HepG2 (cell line): ENCODE results near the gene MIPEP. TPM values are rescaled to one million over a fixed set of nuclear protein-coding genes. Genes with fewer than 3 reads are reported as not detected.

Source experiments
- ATAC-seq: fragments of 200-7000 bp; cut with Tn5 transposase; 3 replicates; pipeline ENCODE4 v1.9.1; 2020; ENCODE audit warnings: mild to moderate bottlenecking, moderate library complexity
- BruUV-seq: library from RNA; stranded (reverse); fragments of 400-500 nt; replicated peaks from 2 replicates; lab custom pipeline; 2021; lab: Mats Ljungman, UMichigan
- CTCF ChIA-PET: fragments of 300-600 bp; formaldehyde crosslinking; extraction: SDS; loops from one replicate; lab custom pipeline; 2021; ENCODE audit warnings: low total read pairs, inconsistent platforms, low intra/inter-chr PET ratio; lab: Yijun Ruan, JAX
- POLR2A ChIA-PET: fragments of 350-600 bp; sonication (Branson Sonifier 250); formaldehyde crosslinking; loops from one replicate; lab custom pipeline; 2020; ENCODE audit warnings: antibody characterized with exemption, inconsistent platforms; lab: Yijun Ruan, JAX
- DNase-seq: peaks from one replicate; pipeline ENCODE4 v3.0.0-alpha.2; 2015; ENCODE audit warnings: low spot score
- FAIRE-seq: peaks from 3 replicates; lab custom pipeline; 2011; peaks lifted over from hg19 to GRCh38; lab: Jason Lieb, UNC
- H2AFZ ChIP-seq: one replicate; pipeline ENCODE4 v1.6.1; 2011; ENCODE audit warnings: low read length, inconsistent platforms
- H3K27ac ChIP-seq: fragments of 300-600 bp; 3 replicates; pipeline ENCODE4 v1.8.0; 2011; ENCODE audit warnings: mixed run types, mild to moderate bottlenecking, mixed read lengths, low read length, inconsistent platforms; ENCODE audit not compliant: insufficient read depth; ENCODE audit errors: extremely low read length
- H3K27me3 ChIP-seq, 2 experiments: fragments of 200-600 bp in 1 of 2; 2 replicates in 1 of 2; 3 replicates in 1 of 2; pipeline versions ENCODE4 v1.6.0 to v1.8.0; 2011; ENCODE audit warnings: low read length in 2 of 2, mild to moderate bottlenecking in 2 of 2, moderate library complexity in 2 of 2, inconsistent platforms in 1 of 2; ENCODE audit not compliant: insufficient read depth in 2 of 2, control insufficient read depth in 1 of 2
- H3K36me3 ChIP-seq, 2 experiments: fragments of 200-600 bp in 1 of 2; replicated peaks in 1 of 2; 2 replicates in 1 of 2; 3 replicates in 1 of 2; pipeline versions ENCODE4 v1.5.1 to v1.8.0; 2011; ENCODE audit warnings: low read length in 2 of 2, inconsistent platforms in 1 of 2; ENCODE audit not compliant: insufficient read depth in 2 of 2, control insufficient read depth in 1 of 2
- H3K4me1 ChIP-seq: 2 replicates; pipeline ENCODE4 v1.5.1; 2012; ENCODE audit warnings: low read length, inconsistent platforms; ENCODE audit not compliant: insufficient read depth
- H3K4me2 ChIP-seq: 2 replicates; pipeline ENCODE4 v1.6.0; 2011; ENCODE audit warnings: low read depth, low read length, inconsistent platforms
- H3K4me3 ChIP-seq, 3 experiments: fragments of 200-600 bp in 1 of 3; sonication (generic), shearing (Covaris generic) in 1 of 3; replicated peaks in 1 of 3; 2 replicates each; pipeline ENCODE4 v1.5.1; 2011 to 2016; ENCODE audit warnings: low read length in 3 of 3, inconsistent platforms in 2 of 3, low read depth in 2 of 3, mild to moderate bottlenecking in 2 of 3, control low read depth in 1 of 3, mixed read lengths in 1 of 3; ENCODE audit not compliant: insufficient read depth in 1 of 3
- H3K79me2 ChIP-seq: one replicate; pipeline ENCODE4 v1.6.1; 2011; ENCODE audit warnings: low read length, inconsistent platforms; ENCODE audit not compliant: insufficient read depth
- H3K9ac ChIP-seq: 2 replicates; pipeline ENCODE4 v1.6.0; 2011; ENCODE audit warnings: mild to moderate bottlenecking, low read depth, low read length, inconsistent platforms; ENCODE audit not compliant: insufficient read depth
- H3K9me3 ChIP-seq: 2 replicates; pipeline ENCODE4 v1.5.1; 2012; ENCODE audit warnings: mild to moderate bottlenecking, low read length
- H4K20me1 ChIP-seq: 2 replicates; pipeline ENCODE4 v1.6.0; 2011; ENCODE audit warnings: inconsistent platforms, mild to moderate bottlenecking, low read length, moderate library complexity; ENCODE audit not compliant: insufficient read depth
- CHD4 ChIP-seq: fragments of 200-600 bp; sonication (generic); IDR thresholded peaks from 2 replicates; pipeline ENCODE4 v1.7.0; 2017; ENCODE audit warnings: mild to moderate bottlenecking, low read length, borderline replicate concordance
- CREB3 ChIP-seq: sonication (generic); formaldehyde crosslinking; IDR thresholded peaks from 2 replicates; pipeline ENCODE4 v1.5.0; 2020; ENCODE audit warnings: missing genetic modification reagents
- MLX ChIP-seq: IDR thresholded peaks from 2 replicates; pipeline ENCODE4 v1.6.1; 2016
- MLXIP ChIP-seq: sonication (generic); formaldehyde crosslinking; IDR thresholded peaks from 2 replicates; pipeline ENCODE4 v1.9.0; 2021; ENCODE audit warnings: missing genetic modification reagents, borderline replicate concordance
- MTF1 ChIP-seq: sonication (generic); formaldehyde crosslinking; IDR thresholded peaks from 2 replicates; pipeline ENCODE4 v1.5.0; 2020; ENCODE audit warnings: missing genetic modification reagents
- NFATC3 ChIP-seq: sonication (generic); formaldehyde crosslinking; IDR thresholded peaks from 2 replicates; pipeline ENCODE4 v1.5.1; 2020; ENCODE audit warnings: mild to moderate bottlenecking, missing genetic modification reagents
- NFIB ChIP-seq: sonication (generic); formaldehyde crosslinking; IDR thresholded peaks from 2 replicates; pipeline ENCODE4 v1.9.0; 2021; ENCODE audit warnings: missing genetic modification reagents, mild to moderate bottlenecking, borderline replicate concordance
- PCBP2 ChIP-seq: fragments of 200-400 bp; formaldehyde crosslinking; optimal IDR thresholded peaks from 2 replicates; pipeline ENCODE3; 2018; ENCODE audit warnings: low read length, low read depth; ENCODE audit not compliant: poor library complexity, severe bottlenecking
- SP140L ChIP-seq: sonication (generic); formaldehyde crosslinking; IDR thresholded peaks from 2 replicates; pipeline ENCODE4 v1.4.0; 2020; ENCODE audit warnings: missing genetic modification reagents, borderline replicate concordance
- SRSF4 ChIP-seq: fragments of 200-400 bp; formaldehyde crosslinking; IDR thresholded peaks from one replicate; pipeline ENCODE4 v1.6.1; 2018; ENCODE audit warnings: mild to moderate bottlenecking, low read depth, low read length, moderate library complexity; ENCODE audit not compliant: poor library complexity, severe bottlenecking
- TCF7 ChIP-seq: sonication (generic); IDR thresholded peaks from 2 replicates; pipeline ENCODE4 v1.6.1; 2016; ENCODE audit warnings: antibody characterized with exemption, low read depth
- TEF ChIP-seq: sonication (generic); formaldehyde crosslinking; IDR thresholded peaks from 2 replicates; pipeline ENCODE4 v1.5.0; 2020; ENCODE audit warnings: missing genetic modification reagents
- WGBS: methylation state at CpG from one replicate; pipeline ENCODE4 v1.1.6; 2017; ENCODE audit warnings: low lambda C conversion rate; 5-methylcytosine and 5-hydroxymethylcytosine counted together
- in situ Hi-C: cut with HindIII; loops from 2 replicates; pipeline ENCODE4 v1.10.0; 2017; ENCODE audit warnings: low pct_unique_long_range_greater_than_20kb; ENCODE audit not compliant: extremely low pct_ligation_motif_present
- intact Hi-C: fragments of 100-400 bp; cut with micrococcal nuclease; formaldehyde crosslinking; loops from one replicate; pipeline ENCODE4 v1.10.0; 2022; ENCODE audit not compliant: unreplicated experiment
- polyA plus RNA-seq, 8 experiments: library from polyadenylated mRNA; depleted of rRNA in 3 of 8; stranded (reverse) in 7 of 8; unstranded in 1 of 8; fragments of >200 nt; fragmentation: Illumina TruSeq in 4 of 8; extraction: Trizol in 4 of 8; gene quantifications; 2 replicates each; pipeline versions ENCODE4 v1.2.1 to v1.2.3, GENCODE V29; 2011 to 2016; ENCODE audit warnings: low read depth in 4 of 8, missing spikeins in 1 of 8, mixed read lengths in 1 of 8; ENCODE audit not compliant: insufficient read depth in 1 of 8
- total RNA-seq, 5 experiments: library from RNA; depleted of rRNA; stranded (reverse); fragments of >200 nt; fragmentation: Illumina TruSeq; extraction: Trizol; gene quantifications; 2 replicates each; pipeline ENCODE4 v1.2.3, GENCODE V29; 2016; ENCODE audit warnings: low read depth in 1 of 5

MIPEP gene
- total and polyA plus RNA-seq, 2 of the 13 experiments (the other 11 are each of a cell fraction or from before 2014, with no cell fraction given) = 9.3 to 24.1 TPM

GRCh38 chr13:23833733-23834611 lies 55.2 kb downstream of the MIPEP start:
- FAIRE-seq (no peak), DNase-seq (no peak), ATAC-seq (no peak)
- no peak for TF ChIP-seq NFATC3 (CRISPR knock-in tag)
- TF ChIP-seq MLXIP (CRISPR knock-in tag) = no peak
- no peak for TF ChIP-seq TEF (CRISPR knock-in tag)
- TF ChIP-seq MTF1 (CRISPR knock-in tag) = no peak
- no peak for TF ChIP-seq CREB3
- no peak for TF ChIP-seq CHD4
- TF ChIP-seq SP140L (CRISPR knock-in tag) = no peak
- TF ChIP-seq SRSF4 = no peak
- no peak for TF ChIP-seq TCF7
- TF ChIP-seq MLX (CRISPR knock-in tag) = no peak
- no peak for TF ChIP-seq NFIB (CRISPR knock-in tag)
- TF ChIP-seq PCBP2 = no peak
- in situ Hi-C loops = no loop called here
- CTCF ChIA-PET = no interaction called here
- intact Hi-C loops = no loop called here
- Histone ChIP-seq H4K20me1 (no peaks in the 10 kb centered on the region), H3K9ac (no peak overlapping the region), H3K4me1 (no peaks in the 10 kb centered on the region), H3K4me2 (no peak overlapping the region), H2AFZ (no peak overlapping the region), H3K79me2 (no peaks in the 10 kb centered on the region), H3K4me3 (no peak overlapping the region), H3K27me3 (no peaks in the 10 kb centered on the region), H3K9me3 (no peaks in the 10 kb centered on the region), H3K36me3 (0 out of 5 replicates have a peak, but pooled peaks cover 0 to 3% of the 10 kb centered on the region in 2 experiments), H3K27ac (no peak overlapping the region)
- no TSS peak for BruUV-seq
- WGBS = 94% methylated on average over 32 of the region's 36 CpGs
- POLR2A ChIA-PET = no interaction called here
